ENCODE measurements around the gene PDC. TPM values are rescaled to one million over a fixed set of nuclear protein-coding genes. Genes with fewer than 3 reads are reported as not detected.

Gene PDC
- total RNA-seq, 4 donors from 2014 or later, result not detected

DNA sequence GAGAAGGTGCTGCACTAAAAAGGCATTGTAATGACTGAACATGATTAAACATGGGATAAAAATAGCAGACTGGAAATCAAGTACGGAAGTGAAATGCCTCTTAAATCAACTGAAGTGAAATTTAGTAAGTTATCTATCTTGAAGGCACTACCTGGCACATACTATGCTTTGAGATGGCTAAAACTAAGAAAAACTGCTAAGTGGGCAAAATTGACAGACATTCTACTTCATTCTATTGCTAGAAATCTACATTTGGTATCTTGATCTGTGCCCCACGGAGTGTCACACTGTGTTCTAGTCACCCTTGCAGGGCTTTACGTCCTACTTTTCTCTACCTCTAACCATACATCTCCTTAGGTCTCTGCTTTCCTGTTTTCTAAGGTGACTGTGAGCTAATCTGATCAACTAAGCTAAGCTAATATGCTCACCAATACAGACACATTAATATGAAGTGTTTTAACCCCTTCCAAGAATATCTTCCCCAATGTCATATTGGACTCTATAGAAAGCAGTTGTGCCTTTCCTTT, 4.1 kb downstream of the PDC start:
- Histone ChIP-seq H3K27ac (no peak overlapping the region), H3K4me3 (no peak overlapping the region), H3K27me3 (no peaks in the 10 kb centered on the region), H3K9me3 (no peaks in the 10 kb centered on the region), H3K36me3 (no peaks in the 10 kb centered on the region), H3K4me1 (no peaks in the 10 kb centered on the region)
- intact Hi-C loops (cut with DNase I; ENCODE audit: low total_unique reads), result no loop called here
- no peak for DNase-seq
- no peak for TF ChIP-seq POLR2A (IDR thresholded peaks at IDR 0.05)
- TF ChIP-seq, protein P1, sequence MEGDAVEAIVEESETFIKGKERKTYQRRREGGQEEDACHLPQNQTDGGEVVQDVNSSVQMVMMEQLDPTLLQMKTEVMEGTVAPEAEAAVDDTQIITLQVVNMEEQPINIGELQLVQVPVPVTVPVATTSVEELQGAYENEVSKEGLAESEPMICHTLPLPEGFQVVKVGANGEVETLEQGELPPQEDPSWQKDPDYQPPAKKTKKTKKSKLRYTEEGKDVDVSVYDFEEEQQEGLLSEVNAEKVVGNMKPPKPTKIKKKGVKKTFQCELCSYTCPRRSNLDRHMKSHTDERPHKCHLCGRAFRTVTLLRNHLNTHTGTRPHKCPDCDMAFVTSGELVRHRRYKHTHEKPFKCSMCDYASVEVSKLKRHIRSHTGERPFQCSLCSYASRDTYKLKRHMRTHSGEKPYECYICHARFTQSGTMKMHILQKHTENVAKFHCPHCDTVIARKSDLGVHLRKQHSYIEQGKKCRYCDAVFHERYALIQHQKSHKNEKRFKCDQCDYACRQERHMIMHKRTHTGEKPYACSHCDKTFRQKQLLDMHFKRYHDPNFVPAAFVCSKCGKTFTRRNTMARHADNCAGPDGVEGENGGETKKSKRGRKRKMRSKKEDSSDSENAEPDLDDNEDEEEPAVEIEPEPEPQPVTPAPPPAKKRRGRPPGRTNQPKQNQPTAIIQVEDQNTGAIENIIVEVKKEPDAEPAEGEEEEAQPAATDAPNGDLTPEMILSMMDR (IDR thresholded peaks at IDR 0.05), result no peak

DNA sequence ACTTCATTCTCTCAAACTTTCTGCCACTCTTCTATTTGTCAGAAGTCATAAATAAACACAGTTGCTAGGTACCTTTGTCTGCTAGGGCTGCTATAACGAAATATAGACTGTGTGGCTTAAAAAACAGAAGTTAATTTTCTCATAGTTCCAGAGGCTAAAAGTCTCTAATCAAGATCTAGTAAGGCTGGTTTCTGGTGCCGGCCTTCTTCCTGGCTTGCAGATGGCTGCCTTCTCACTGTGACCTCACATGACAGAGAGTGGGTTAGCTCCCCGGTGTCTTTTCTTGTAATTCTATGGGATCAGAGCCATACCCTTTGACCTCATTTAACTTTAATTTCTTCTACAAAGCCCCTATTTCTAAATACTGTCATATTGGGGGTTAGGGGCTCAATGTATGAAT, 5.9 kb downstream of the PDC start:
- H3K36me3 ChIP-seq, result no peaks in the 10 kb centered on the region
- no peak overlapping the region for H3K4me3 ChIP-seq
- intact Hi-C loops (cut with DNase I; ENCODE audit: low total_unique reads), result no loop called here
- H3K9me3 ChIP-seq, result no peaks in the 10 kb centered on the region
- TF ChIP-seq, protein P1 (IDR thresholded peaks at IDR 0.05), result no peak
- no peak for TF ChIP-seq POLR2A (IDR thresholded peaks at IDR 0.05)
- no peaks in the 10 kb centered on the region for H3K4me1 ChIP-seq
- DNase-seq, result no peak
- H3K27me3 ChIP-seq, result no peaks in the 10 kb centered on the region
- H3K27ac ChIP-seq, result no peak overlapping the region

DNA sequence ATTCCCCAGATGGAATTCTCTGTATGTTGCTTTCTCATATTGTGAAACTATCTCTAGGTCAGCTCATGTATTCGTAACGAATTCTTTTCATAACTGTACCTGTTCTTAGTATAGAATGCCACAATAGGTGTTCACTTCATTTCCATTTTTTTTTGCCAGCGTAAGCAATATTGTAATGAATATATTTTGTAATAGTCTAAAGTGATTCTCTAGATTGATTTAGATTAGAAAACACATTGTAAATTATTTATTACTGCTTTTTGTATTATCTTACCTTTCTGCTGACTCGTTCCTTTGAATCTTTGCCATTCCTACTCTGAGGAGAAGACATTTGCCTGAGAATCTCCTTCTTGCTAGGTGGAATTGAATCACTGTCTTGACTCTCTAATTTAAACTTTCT, 14.8 kb downstream of the PDC start:
- H3K4me3 ChIP-seq, result no peak overlapping the region
- no peak for TF ChIP-seq POLR2A (IDR thresholded peaks at IDR 0.05)
- TF ChIP-seq, protein P1 (IDR thresholded peaks at IDR 0.05), result no peak
- DNase-seq, result no peak
- no peaks in the 10 kb centered on the region for H3K27me3 ChIP-seq
- intact Hi-C loops (cut with DNase I; ENCODE audit: low total_unique reads), result no loop called here
- no peak overlapping the region for H3K27ac ChIP-seq
- H3K9me3 ChIP-seq, result no peaks in the 10 kb centered on the region
- H3K36me3 ChIP-seq, result no peaks in the 10 kb centered on the region
- H3K4me1 ChIP-seq, result no peaks in the 10 kb centered on the region

GRCh38 chr1:186443638-186444037, 17.3 kb downstream of the PDC start:
- intact Hi-C loops (cut with DNase I; ENCODE audit: low total_unique reads), result no loop called here
- Histone ChIP-seq H3K36me3 (no peaks in the 10 kb centered on the region), H3K27me3 (no peaks in the 10 kb centered on the region), H3K27ac (no peak overlapping the region), H3K4me1 (no peaks in the 10 kb centered on the region), H3K4me3 (no peak overlapping the region), H3K9me3 (no peaks in the 10 kb centered on the region)
- TF ChIP-seq POLR2A (IDR thresholded peaks at IDR 0.05), result no peak
- TF ChIP-seq, protein P1 (IDR thresholded peaks at IDR 0.05), result no peak
- DNase-seq, result no peak

DNA sequence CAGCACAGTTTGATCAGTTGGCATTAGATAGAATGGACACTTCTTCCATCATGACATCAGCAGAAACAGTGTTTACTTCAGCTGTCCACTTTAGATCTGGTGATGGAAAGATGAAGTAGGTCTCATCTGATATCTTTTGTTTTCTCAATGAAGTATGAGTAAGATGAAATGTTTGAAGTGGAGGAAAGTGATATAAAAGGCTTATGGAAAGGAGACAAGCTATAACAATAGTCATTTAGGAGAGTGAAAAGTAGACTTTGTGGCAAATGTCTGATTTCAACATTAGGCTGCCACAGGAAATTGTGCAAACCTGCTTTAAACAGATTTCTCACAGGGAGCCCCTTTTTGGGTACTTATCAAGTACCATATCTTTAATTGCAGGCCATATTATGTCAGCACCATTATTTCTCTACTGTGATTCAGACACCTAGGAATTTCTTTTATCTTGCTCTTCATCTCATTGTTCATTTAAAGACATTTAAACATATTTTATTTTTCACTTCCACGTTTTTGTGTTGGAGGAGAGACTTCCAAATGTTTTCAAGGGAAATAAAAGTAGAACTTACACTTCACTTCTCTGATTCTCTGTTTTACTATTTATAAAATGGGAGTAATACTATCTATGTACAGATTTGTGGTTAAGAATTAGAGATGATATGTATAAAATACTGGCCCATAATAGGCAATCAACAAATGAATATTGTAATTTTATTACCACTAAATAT, 18.1 kb downstream of the PDC start:
- intact Hi-C loops (cut with DNase I; ENCODE audit: low total_unique reads), result no loop called here

More for the DNA sequence above, 18.1 kb downstream of the PDC start:
- TF ChIP-seq, protein P1 (IDR thresholded peaks at IDR 0.05), result no peak
- no peak overlapping the region for H3K4me3 ChIP-seq
- DNase-seq, result no peak
- H3K4me1 ChIP-seq, result no peaks in the 10 kb centered on the region
- H3K9me3 ChIP-seq, result no peaks in the 10 kb centered on the region
- H3K36me3 ChIP-seq, result no peaks in the 10 kb centered on the region
- H3K27me3 ChIP-seq, result no peaks in the 10 kb centered on the region
- H3K27ac ChIP-seq, result no peak overlapping the region
